D341Med (cell line): Measurements from ENCODE around the gene IFNL3.
"Not testable (repeated sequence)": the region's sequence is repeated elsewhere in the genome, so short reads cannot be mapped to it uniquely, and the experiment has no call there.

Source experiments
- DNase-seq: peaks from one replicate; pipeline ENCODE4 v3.0.0; 2012; ENCODE audit warnings: low spot score

IFNL3 gene

DNA sequence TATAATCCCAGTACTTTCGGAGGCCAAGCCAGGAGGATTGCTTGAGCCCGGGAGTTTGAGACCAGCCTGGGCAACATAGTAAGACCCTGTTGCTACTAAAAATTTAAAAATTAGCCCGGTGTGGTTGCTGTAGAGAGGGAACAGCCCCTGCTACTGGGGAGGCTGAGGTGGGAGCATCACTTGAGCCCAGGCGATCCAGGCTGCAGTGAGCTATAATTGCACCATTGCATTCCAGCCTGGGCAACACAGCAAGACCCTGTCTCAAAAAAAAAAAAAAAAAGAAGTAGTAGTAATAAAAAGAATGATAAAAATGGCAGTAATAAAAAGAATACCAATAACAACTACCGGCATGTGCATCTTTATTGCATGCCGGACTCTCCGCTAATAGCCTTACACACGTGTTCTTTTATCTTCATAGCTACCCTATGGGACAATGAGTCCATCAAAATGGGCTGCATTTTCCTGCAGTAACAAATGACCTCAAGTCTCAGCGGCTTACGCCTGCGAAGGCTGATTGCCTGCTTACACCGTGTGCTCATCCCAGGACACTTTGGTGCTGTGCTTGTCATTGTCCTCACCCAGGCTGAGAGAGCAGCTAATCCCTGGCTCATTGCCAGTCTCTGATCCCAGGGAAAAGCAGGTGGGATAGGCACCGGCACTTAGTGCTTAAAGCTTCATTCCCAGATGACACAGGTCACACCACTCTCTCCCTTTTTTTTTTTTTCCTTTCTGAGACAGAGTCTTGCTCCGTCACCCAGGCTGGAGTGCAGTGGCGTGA lies 26.4 kb downstream of the IFNL3 start:
- DNase-seq = peak; percentile 87

DNA sequence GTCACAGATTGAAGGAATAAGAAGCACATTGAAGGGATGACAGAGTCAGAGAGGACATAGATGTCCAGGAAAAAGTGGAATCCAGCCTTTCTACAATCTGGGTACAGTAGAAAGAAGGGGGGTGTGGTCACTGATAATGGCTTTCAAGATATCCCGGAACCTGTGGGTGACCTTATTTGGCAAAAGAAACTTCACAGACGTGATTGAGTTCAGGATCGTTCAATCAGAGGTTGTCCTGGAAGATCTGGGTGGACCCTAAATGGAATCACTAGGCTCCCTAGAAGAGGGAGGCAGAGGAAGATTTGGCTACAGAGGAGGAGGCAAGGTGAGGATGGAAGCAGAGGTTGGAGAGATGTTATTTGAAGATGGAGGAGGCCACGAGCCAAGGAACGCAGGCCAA lies 27.7 kb downstream of the IFNL3 start:
- no peak for DNase-seq

DNA sequence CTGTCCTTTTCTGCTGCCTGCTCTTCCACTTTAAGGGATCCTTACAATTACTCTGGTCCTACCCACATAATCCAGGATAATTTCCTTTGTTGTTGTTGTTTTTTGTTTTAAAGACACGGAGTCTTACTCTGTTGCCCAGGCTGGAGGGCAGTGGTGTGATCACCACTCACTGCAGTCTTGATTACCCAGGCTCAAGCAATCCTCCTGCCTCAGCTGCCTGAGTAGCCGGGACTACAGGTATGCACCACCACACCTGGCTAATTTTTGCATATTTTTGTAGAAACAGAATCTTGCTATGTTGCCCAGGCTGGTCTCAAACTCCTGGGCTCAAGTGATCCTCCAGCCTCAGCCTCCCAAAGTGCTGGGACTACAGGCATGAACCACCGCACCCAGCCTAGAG lies 29.5 kb downstream of the IFNL3 start:
- not testable (repeated sequence) for DNase-seq

- peak; percentile 75 for DNase-seq
Measured at GRCh38 chr19:39212375-39212742, 32.4 kb downstream of the IFNL3 start.

GRCh38 chr19:39211731-39212374 lies 33.0 kb downstream of the IFNL3 start:
- DNase-seq = no peak

DNA sequence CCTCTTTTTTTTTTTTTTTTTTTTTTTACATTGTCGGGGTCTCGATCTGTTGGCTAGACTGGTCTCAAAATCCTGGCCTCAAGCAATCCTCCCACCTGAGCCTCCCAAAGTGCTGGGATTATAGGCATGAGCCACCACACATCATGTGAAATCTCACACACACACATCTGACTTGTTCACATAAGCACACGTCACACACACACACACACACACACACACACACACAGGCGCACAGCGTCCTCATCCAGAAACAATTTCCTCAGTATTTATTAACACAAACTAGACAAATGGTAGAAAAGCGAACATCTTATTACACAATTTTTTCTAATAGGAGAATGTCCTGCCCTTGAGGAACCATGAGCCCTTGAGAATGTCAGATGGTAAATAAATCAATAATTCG lies 35.6 kb downstream of the IFNL3 start:
- no peak for DNase-seq

- no peak for DNase-seq
Measured at GRCh38 chr19:39208175-39208795, 36.5 kb downstream of the IFNL3 start.

DNA sequence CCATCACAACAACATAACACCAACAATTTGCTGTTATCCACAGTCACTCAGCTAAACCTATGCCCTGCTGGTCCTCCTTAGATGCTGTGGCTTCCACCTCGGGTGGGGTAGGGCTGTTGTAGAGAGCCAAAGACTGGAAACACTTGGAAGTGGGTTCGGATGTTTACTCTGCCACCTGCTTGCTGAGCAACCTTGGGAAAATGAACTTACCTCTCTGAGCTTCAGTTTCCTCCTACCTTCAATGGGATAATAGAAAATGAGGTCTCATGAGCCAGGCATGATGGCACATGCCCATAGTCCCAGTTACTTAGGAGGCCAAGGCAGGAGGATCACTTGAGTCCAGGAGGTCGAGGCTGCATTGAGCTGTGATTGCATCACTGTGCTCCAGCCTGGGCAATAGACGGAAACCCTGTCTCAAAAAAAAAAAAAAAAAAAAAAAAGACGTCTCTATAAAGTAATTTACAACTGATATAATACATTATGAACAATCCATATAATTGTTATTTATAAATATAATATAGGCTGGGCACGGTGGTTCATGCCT lies 37.4 kb downstream of the IFNL3 start:
- DNase-seq = no peak

- DNase-seq = no peak
Measured at GRCh38 chr19:39206122-39206521, 38.7 kb downstream of the IFNL3 start.

DNA sequence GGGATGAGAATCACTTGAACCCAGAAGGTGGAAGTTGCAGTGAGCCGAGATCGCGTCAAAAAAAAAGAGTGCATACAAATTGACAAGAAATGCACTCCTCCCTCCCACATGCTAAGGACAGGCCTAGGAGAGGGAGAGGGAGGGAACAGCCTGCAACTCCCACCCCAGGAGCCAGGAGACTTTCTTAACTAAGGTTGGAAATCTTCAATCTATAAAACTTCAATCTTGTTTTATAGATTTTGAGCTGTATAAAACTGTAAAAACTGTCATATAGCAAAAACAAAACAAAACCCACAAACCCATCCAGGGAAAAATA lies 39.4 kb downstream of the IFNL3 start:
- no peak for DNase-seq

GRCh38 chr19:39203372-39204341 lies 41.1 kb downstream of the IFNL3 start, which contains the start of gene SYCN:
TSS of gene SYCN (minus strand) at chr19:39204263. CDS start at chr19:39204254, 9 bp downstream.
- DNase-seq = peak; percentile 41

DNA sequence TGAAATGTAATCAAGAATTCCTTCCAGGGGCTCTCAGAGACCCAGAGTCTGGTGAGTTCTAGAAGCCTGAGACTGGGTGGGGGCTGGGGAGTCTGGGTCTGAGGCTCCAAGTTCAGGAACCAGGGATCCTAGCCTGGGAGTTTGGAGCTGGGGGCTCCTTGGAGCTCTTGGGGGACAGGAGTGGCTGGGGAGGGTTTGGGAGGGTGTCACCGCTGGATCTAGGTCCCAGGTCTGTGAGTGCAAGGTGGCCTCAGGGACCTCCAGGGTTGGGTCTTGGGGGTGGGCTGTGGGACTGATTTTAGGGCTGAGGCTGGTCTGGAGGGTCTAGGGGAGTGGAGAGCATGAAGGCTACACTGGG lies 41.8 kb downstream of the IFNL3 start:
- DNase-seq = no peak

GRCh38 chr19:39200803-39201115 lies 44.0 kb downstream of the IFNL3 start:
- DNase-seq = no peak

- peak; percentile 34 for DNase-seq
Measured at GRCh38 chr19:39200066-39200802, 44.6 kb downstream of the IFNL3 start.

GRCh38 chr19:39199025-39199424 lies 45.8 kb downstream of the IFNL3 start:
- DNase-seq = peak; percentile 37

DNA sequence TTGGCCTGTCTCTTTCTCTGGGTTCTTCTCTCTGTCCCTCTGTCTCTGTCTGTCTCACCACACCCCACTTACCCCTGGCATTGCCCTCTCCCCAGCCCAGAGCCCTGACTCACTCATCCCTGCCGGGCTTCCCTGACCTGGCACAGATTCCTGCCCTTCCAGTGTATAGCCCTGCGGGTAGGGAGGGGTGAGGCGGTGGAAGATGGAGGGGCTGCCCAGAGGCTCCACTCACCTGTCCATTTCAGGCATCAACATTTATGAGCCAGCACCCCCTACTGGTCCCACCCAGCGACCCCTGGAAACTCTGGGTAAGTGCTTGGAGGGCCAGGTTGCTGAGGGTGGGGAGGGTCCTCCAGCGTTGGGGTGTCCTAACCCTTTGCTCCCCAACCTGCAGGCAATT lies 47.0 kb downstream of the IFNL3 start:
- DNase-seq = peak; percentile 34

DNA sequence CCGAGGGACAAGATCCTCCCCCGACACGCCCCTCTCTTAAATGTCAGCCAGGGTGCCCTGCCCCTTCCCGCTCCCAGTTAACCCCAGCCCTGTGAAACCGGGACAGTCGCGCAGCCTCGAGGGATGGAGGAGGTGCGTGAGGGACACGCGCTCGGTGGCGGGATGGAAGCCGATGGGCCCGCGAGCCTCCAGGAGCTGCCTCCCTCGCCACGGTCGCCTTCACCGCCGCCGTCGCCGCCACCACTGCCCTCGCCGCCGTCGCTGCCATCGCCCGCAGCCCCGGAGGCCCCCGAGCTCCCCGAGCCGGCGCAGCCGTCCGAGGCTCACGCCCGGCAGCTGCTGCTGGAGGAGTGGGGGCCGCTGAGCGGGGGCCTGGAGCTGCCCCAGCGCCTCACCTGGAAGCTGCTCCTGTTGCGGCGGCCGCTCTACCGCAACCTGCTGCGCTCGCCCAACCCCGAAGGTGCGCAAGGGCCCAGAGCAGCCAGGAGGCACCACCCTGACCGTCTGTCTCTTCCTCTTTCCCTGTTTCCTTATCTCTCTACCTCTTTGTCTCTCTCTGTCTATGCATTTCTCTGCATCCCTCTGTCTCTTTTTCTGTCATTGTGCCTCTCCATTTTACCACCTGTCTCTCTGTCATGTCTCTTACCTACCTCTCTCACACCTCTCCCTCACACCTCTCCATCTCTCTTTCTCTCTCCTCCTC lies 47.8 kb downstream of the IFNL3 start, which contains the start of gene NCCRP1:
Gene NCCRP1 (plus strand): TSS at position 105 of the 703 bp plus-strand sequence. CDS start 19 bp downstream, at position 124.
- DNase-seq = peak; percentile 57

DNA sequence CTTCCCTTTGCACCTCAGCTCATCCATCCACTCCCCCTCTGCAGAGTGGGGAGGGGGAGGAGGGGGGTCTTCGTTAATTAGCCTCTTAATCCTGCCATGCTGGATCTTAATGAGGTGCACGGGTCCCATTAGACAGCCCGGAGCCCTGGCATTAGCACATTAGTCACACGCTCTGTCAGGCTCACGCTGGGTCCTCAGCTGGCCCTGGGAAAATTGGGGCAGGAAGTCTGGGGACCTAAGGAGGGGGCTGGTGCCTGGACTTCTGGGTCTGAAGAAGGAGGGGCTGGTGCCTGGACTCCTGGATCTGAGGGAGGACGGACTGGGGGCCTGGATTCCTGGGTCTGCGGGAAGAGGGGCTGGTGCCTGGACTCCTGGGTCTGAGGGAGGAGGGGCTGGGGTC lies 48.5 kb downstream of the IFNL3 start:
- peak; percentile 40 for DNase-seq

DNA sequence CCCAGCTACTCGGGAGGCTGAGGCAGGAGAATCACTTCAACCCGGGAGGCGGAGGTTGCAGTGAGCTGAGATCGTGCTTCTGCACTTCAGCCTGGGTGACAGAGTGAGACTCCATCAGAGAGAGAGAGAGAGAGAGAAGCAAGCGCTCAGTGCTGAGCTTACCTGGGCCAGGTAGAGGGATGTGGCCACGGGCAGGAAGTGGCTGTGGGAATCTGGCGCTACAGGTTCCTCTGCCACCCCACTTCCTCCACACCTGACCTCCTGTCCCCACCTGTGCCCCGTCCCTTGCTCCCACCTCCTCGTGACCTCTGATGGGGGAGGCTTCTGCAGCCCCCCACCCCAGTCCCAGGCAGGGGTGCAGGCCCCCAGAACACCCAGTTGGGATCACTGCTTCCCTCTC lies 49.1 kb downstream of the IFNL3 start:
- DNase-seq = peak; percentile 25

DNA sequence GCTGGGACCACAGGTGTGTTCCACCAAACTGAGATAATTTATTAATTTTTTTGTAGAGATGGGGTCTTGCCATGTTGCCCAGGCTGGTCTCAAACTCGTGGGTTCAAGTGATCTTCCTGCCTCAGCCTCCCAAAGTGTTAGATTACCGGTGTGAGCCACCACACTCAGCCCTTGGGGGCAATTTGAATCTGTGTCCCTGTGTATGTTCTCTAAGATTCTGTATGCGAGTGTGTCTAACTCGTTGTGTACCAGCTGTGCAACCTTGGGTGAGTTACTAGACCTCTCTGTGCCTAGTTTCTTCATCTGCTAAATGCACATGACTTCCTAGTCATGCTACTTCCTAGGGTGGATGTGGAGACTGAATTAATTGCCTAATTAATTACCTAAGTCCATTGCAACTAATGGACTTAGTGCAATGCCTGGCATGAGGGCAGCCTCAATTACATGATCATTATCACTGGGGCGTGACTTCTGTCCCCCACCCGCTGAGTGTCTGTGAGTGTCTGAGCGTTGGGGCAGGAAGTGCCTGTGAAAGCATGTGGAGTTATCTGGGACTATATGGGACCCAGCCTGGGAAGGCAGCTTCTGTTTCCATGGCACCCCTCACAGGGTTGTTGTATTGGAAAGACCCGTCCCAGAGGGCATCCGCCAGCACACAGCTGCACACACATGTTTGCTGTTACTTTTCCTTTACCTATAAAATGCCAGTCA lies 49.8 kb downstream of the IFNL3 start:
- DNase-seq = peak; percentile 28
